MCF 10A (cell line): ENCODE results near the gene KRTAP29-1. TPM values are rescaled to one million over a fixed set of nuclear protein-coding genes. Genes with fewer than 3 reads are reported as not detected.

ENCODE experiments used
- BruUV-seq: library from RNA; stranded (reverse); fragments of 400-500 nt; replicated peaks from 2 replicates; lab custom pipeline; 2021; lab: Mats Ljungman, UMichigan
- CTCF ChIA-PET: fragments of 300-600 bp; sonication (Branson Sonifier 250); formaldehyde crosslinking; extraction: SDS; loops from one replicate; lab custom pipeline; 2021; ENCODE audit warnings: antibody characterized with exemption, inconsistent platforms; lab: Yijun Ruan, JAX
- POLR2A ChIA-PET: fragments of 300-600, 350-650 bp; sonication (Branson Sonifier 250); formaldehyde crosslinking; extraction: SDS; loops from one replicate; lab custom pipeline; 2020; ENCODE audit warnings: antibody characterized with exemption, inconsistent platforms; lab: Yijun Ruan, JAX
- DNase-seq: peaks from one replicate; pipeline ENCODE4 v3.0.0-alpha.2; 2018; ENCODE audit not compliant: unreplicated experiment
- H3K27ac Mint-ChIP-seq: one replicate; pipeline ENCODE4 v1.8.0; 2022; ENCODE audit warnings: mild to moderate bottlenecking, low read depth, mixed read lengths; ENCODE audit not compliant: unreplicated experiment
- H3K27me3 Mint-ChIP-seq: one replicate; pipeline ENCODE4 v1.8.0; 2022; ENCODE audit warnings: mixed read lengths; ENCODE audit not compliant: insufficient read depth, unreplicated experiment
- H3K36me3 Mint-ChIP-seq: one replicate; pipeline ENCODE4 v1.8.0; 2022; ENCODE audit warnings: mild to moderate bottlenecking, moderate library complexity, mixed read lengths; ENCODE audit not compliant: insufficient read depth, unreplicated experiment
- H3K4me1 Mint-ChIP-seq: one replicate; pipeline ENCODE4 v1.8.0; 2022; ENCODE audit warnings: mixed read lengths; ENCODE audit not compliant: insufficient read depth, unreplicated experiment
- H3K4me3 Mint-ChIP-seq: one replicate; pipeline ENCODE4 v1.8.0; 2022; ENCODE audit warnings: mild to moderate bottlenecking, moderate library complexity, mixed read lengths; ENCODE audit not compliant: unreplicated experiment
- H3K9me3 Mint-ChIP-seq: one replicate; pipeline ENCODE4 v1.8.0; 2022; ENCODE audit warnings: mixed read lengths; ENCODE audit not compliant: unreplicated experiment
- intact Hi-C: fragments of 100-400 bp; cut with micrococcal nuclease; formaldehyde crosslinking; loops from 2 replicates; pipeline ENCODE4 v1.14.1; 2022
- total RNA-seq: library from RNA; stranded (reverse); gene quantifications from 2 replicates; pipeline ENCODE4 v1.2.3, GENCODE V29; 2022
- TF ChIP-seq, protein P1 (sequence below): fragments of 200-600 bp; IDR thresholded peaks from one replicate; pipeline ENCODE4 v1.8.0; 2022; ENCODE audit warnings: antibody characterized with exemption, mild to moderate bottlenecking; ENCODE audit not compliant: unreplicated experiment

KRTAP29-1 gene
- total RNA-seq, 1 experiment from 2014 or later: not detected

DNA sequence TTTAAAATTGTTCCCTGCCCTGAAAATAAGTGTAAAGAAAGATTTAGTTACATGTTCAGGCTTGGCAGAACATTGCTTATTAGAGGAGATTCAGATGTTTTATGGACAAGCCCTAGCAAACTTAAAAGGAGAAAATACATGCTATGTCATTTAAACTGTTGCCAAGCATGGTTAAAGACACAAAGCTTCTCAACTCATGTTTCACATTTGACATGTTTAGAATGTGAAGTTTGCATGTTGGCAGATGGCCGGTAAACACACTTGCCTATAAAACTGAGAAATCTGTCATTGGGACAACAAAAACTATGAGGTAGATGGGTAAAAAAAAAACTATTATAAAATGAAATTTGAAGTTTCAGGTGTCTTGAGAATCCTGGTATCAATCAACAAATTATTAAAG lies 5.8 kb downstream of the KRTAP29-1 start:
- intact Hi-C loops: no loop called here
- Mint-ChIP-seq H3K4me1 (peaks cover 9% of the 10 kb centered on the region), H3K9me3 (no peaks in the 10 kb centered on the region), H3K4me3 (no peak overlapping the region), H3K27ac (no peak overlapping the region), H3K27me3 (no peaks in the 10 kb centered on the region), H3K36me3 (no peaks in the 10 kb centered on the region)
- CTCF ChIA-PET: no interaction called here
- DNase-seq: no peak
- TF ChIP-seq, protein P1, sequence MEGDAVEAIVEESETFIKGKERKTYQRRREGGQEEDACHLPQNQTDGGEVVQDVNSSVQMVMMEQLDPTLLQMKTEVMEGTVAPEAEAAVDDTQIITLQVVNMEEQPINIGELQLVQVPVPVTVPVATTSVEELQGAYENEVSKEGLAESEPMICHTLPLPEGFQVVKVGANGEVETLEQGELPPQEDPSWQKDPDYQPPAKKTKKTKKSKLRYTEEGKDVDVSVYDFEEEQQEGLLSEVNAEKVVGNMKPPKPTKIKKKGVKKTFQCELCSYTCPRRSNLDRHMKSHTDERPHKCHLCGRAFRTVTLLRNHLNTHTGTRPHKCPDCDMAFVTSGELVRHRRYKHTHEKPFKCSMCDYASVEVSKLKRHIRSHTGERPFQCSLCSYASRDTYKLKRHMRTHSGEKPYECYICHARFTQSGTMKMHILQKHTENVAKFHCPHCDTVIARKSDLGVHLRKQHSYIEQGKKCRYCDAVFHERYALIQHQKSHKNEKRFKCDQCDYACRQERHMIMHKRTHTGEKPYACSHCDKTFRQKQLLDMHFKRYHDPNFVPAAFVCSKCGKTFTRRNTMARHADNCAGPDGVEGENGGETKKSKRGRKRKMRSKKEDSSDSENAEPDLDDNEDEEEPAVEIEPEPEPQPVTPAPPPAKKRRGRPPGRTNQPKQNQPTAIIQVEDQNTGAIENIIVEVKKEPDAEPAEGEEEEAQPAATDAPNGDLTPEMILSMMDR: no peak
- POLR2A ChIA-PET: interaction anchor here (0.8 kb wide), 1 partner anchor 25 kb away, joined by 6 read pairs; no protein-coding TSS in a partner anchor
- BruUV-seq: no TSS peak

DNA sequence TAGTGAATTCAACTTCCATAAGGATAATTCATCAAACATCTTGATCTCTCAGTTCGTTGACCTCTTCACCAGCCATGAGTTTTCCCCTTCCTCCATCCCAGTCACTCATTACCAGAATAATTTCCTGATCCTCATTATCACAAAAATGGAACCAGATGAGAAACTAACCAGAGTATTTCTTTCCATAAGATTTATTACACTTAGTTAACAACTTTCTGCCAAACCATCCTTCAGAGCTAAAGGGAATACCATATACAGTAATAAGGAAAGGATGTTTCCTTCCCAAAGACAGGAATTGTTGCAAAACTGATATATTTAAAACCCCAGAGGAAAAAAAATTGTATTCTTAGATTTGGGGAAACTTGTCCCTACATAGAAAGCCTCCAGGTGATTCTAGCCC lies 8.6 kb downstream of the KRTAP29-1 start:
- intact Hi-C loops: no loop called here
- no peak for DNase-seq
- no TSS peak for BruUV-seq
- no peak overlapping the region for H3K4me3 Mint-ChIP-seq
- H3K27me3 Mint-ChIP-seq: no peaks in the 10 kb centered on the region
- POLR2A ChIA-PET: no interaction called here
- CTCF ChIA-PET: no interaction called here
- TF ChIP-seq, protein P1: no peak
- no peaks in the 10 kb centered on the region for H3K9me3 Mint-ChIP-seq
- H3K36me3 Mint-ChIP-seq: no peaks in the 10 kb centered on the region
- H3K4me1 Mint-ChIP-seq: no peaks in the 10 kb centered on the region
- no peak overlapping the region for H3K27ac Mint-ChIP-seq

DNA sequence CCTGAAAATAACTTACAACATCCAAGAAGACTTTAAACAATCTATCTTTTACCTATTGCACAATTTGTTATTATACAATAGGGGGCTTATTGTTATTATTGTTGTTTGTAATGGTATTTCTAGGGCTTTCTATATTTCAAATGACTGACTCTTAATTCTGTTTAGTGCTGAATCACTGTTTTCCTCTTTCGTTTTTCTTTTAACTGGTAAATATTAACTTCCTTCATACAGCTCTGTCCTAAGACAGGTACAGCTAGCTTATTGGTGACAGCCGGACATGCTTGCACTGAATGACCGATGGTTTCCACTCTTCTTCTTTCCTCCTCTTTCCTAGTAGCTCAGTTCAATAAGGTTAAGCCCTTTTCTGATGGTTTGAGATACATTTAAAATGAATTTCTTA lies 15.6 kb downstream of the KRTAP29-1 start:
- H3K27ac Mint-ChIP-seq: no peak overlapping the region
- no TSS peak for BruUV-seq
- CTCF ChIA-PET: interaction anchor here (0.7 kb wide), 1 partner anchor 72 kb away, joined by 4 read pairs; no protein-coding TSS in a partner anchor
- DNase-seq: no peak
- TF ChIP-seq, protein P1: no peak
- H3K36me3 Mint-ChIP-seq: no peaks in the 10 kb centered on the region
- POLR2A ChIA-PET: no interaction called here
- peaks cover 20% of the 10 kb centered on the region for H3K27me3 Mint-ChIP-seq
- intact Hi-C loops: no loop called here
- H3K4me3 Mint-ChIP-seq: no peak overlapping the region
- H3K9me3 Mint-ChIP-seq: no peaks in the 10 kb centered on the region
- H3K4me1 Mint-ChIP-seq: no peaks in the 10 kb centered on the region

DNA sequence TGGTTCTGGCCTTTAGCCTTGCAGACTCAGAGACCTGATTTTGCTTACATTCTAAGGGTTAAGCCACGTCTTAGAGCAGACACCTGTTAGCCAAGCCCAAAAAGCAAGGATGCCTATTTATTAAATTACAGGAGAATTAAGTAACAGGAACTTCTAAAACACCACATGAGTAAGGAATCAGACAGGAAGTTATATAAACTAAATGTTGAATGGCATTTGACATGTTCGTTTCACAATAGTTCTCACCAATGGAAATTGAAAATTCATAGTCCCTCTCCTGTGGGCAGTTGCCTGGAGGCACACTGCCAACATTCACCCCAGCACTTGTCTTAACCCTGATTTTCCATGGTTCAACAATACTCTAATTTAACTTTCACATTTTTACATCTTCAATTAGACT lies 18.1 kb downstream of the KRTAP29-1 start:
- intact Hi-C loops: no loop called here
- Mint-ChIP-seq H3K27ac (no peak overlapping the region), H3K36me3 (no peaks in the 10 kb centered on the region), H3K9me3 (no peaks in the 10 kb centered on the region), H3K27me3 (peaks cover 41% of the 10 kb centered on the region), H3K4me3 (no peak overlapping the region), H3K4me1 (no peaks in the 10 kb centered on the region)
- ChIA-PET POLR2A (no interaction called here), CTCF (no interaction called here)
- DNase-seq: no peak
- TF ChIP-seq, protein P1: no peak
- no TSS peak for BruUV-seq
